GM19395 (cell line): ENCODE results near the gene NCDN.

Experiments
- ATAC-seq: cut with Tn5 transposase; IDR thresholded peaks from one replicate; pipeline ENCODE4 v1.9.1; 2021; ENCODE audit warnings: mild to moderate bottlenecking, moderate library complexity; ENCODE audit not compliant: unreplicated experiment

The NCDN gene, protein sequence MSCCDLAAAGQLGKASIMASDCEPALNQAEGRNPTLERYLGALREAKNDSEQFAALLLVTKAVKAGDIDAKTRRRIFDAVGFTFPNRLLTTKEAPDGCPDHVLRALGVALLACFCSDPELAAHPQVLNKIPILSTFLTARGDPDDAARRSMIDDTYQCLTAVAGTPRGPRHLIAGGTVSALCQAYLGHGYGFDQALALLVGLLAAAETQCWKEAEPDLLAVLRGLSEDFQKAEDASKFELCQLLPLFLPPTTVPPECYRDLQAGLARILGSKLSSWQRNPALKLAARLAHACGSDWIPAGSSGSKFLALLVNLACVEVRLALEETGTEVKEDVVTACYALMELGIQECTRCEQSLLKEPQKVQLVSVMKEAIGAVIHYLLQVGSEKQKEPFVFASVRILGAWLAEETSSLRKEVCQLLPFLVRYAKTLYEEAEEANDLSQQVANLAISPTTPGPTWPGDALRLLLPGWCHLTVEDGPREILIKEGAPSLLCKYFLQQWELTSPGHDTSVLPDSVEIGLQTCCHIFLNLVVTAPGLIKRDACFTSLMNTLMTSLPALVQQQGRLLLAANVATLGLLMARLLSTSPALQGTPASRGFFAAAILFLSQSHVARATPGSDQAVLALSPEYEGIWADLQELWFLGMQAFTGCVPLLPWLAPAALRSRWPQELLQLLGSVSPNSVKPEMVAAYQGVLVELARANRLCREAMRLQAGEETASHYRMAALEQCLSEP

DNA sequence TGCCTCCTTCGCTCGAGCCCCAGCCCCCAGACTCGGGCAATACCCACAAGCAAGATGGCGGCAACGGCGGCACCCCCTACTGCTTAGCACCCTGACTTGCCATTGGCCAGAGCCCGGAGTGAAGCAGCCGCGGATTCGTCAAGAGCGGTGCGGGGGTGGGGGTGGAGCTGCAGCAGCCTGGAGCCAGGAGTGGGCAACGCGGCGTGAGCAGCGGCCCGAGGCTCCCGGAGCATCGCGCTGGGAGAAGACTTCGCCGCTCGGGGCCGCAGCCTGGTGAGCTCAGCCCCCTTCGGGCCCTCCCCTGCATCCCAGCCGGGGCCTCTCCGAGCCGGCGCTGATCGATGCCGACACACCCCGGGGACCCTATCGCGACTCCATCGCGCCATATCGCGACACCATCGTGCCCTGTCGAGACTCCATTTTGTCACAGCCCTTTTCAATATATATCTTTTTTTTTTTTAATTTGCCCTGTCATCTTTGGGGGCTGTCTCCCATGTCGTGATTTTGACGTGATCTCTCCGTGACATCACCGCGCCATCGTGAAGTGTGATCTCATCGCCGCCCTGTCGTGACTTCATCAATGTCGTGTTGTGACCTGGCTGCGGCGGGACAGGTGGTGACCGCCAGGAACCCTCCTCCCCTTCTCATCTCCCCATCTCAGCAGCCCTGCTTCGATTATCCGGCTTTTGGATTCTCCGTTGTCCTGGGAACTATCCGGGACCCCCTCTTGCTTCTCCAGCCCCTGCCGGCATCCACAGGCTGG is at the start of gene NCDN:
Gene NCDN, plus strand, starts transcription at position 189 of the 763 bp plus-strand sequence. Its CDS starts 392 bp downstream, at position 581.
- ATAC-seq: peak; percentile 88

DNA sequence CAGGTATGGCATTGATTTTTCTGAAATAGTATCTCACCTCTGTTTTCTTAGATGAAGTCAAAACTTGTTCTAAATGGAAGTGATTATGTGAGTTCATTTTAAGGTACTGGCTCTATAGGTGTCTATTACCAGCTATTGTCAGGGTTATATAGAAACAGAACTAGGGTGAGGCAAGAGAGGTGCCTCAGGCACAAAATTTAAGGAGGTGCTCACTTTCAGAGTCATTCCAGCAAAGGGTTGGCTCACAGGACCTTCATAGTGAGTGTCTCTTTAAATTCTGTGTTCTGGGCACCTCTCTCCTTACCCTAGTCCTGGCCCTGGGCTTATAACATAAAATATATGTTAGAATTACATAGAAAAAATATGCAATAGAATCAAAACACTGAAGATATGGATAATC is 49.7 kb upstream of the NCDN start:
- no peak for ATAC-seq

DNA sequence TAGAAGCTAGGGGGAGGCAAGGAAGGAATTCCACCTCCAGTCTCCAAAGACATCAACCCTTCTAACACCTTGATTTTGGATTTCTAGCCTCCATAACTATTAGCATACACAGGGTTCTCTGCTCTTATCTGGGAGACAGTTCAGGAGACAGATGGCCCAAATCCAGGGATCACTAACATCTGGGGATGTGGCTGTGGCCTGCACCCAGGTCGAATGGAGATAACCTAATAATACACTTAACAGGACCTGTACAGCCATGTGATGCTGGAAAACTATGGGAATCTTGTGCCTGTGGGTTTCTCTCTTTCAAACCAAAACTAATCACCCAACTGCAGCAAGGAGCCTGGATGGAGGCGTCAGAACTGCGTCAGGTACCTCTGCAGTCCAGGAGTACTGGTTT is 48.0 kb upstream of the NCDN start:
- no peak for ATAC-seq

DNA sequence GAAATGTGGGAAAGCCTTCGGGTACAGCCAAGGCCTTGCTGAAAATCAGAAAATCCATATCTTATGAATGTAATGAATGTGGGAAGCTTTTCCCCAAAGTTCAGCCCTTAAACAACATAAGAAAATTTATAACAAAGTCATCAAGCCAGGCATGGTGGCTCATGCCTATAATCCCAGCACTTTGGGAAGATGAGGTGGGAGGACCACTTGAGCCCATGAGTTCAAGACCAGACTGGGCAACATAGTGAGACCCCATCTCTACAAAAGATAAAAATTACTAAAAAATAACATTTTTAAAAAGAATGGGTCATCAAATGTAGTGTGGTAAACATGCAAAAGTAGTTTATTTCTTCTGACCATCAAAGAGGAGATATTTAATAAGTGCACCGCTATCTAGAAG is 46.3 kb upstream of the NCDN start:
- ATAC-seq: no peak

DNA sequence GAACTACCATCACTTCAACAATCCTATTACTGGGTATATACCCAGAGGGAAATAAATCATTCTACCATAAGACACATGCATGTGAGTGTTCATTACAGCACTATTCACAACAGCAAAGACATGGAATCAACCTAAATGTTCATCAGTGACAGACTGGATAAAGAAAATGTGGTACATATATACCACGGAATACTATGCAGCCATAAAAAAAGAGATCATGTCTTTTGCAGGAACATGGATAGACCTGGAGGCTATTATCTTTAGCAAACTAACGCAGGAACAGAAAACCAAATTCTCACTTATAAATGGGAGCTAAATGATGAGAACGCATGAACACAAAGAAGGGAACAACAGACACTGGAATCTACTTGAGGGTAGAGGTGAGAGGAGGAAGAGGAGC is 39.4 kb upstream of the NCDN start:
- no peak for ATAC-seq

DNA sequence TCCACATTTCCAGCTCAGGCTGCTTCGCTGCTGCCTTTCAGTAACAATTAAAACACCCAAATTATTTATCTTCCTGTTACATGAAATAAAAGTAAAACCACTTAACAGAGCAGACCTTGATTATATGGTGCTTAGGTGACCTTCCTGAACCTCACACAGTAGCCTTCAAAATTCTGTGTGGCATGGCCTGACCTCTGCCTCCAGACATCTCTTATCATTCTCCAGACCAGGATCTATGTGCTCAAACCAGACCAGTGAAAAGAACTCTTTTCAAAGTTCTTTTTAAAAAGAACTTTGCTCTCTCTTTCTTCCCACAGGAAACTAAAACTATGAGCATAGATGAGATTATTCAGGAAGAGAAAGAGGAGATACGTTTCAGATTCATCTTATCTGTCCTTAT is 38.2 kb upstream of the NCDN start:
- ATAC-seq: no peak

DNA sequence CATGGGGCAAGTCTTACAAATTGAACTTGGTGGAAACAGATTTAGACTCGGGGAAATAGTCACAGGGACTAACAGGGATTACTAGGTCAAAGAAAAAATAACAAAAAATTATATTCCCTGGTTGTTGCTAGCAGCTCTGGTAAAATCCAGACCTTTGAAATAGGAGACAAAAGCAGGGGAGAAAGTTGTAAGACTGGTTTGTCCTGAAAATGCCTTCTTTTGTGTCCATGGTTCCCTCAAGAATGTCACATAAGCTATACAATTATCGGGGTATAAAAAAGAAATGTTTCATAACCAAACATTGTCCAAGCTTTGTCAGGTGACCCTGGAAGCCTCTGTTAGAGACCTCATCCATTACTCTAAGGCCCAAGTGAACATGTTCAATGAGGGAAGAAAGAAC is 33.5 kb upstream of the NCDN start:
- no peak for ATAC-seq

DNA sequence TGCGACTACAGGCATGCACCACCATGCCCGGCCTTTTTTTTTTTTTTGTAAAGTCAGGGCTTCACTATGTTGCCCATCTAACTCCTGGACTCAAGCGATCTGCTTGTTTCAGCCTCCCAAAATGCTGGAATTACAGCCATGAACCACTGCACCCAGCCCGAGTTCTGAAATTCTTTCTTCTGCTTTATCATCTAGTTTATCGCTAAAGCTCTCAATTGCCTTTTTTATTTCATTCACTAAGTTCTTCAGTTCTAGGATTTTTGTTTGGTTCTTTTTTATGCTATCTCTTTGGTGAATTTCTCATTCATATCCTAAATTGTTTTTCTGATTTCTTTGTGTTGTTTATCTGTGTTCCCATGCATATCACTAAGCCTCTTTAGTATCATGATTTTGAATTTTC is 27.4 kb upstream of the NCDN start:
- ATAC-seq: no peak

DNA sequence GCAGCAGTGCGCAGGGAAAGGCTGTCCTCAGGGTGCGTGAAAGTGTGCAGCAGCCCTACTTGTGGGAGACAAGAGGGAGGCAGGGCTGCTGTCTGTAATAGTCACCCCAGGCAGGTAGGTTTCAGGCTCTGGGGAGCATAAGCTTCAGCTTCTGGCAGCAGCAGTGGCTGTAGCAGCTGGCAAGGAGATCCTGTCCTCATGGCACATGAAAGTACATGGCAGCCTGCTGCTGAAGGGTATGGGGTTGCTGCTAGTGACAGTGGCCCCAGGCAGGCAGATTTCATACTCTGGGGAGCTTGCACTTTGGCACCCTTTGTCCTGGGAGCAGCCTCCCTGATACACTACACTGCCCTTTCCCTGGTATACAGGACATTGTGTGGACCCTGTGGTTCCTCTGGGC is 26.7 kb upstream of the NCDN start:
- ATAC-seq: no peak

DNA sequence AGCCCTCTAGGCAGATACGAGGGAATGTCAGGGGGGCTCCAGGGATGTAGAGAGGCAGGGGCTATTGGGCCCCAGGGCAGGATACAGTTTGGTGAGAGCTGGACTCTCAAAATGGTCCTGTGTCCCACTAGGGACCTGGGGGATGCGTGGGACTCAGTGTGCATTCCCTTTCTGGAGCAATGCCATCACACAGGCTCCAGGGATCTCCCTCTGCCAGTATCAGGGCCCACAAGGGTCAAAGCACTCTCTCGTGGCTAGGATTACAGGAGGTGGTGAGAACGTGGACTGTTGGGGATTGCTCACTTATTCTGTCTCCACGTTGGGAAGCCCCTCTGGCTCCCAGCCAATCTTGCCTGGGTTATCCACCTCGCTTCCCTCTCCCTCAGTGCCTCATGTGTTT is 26.2 kb upstream of the NCDN start:
- no peak for ATAC-seq

DNA sequence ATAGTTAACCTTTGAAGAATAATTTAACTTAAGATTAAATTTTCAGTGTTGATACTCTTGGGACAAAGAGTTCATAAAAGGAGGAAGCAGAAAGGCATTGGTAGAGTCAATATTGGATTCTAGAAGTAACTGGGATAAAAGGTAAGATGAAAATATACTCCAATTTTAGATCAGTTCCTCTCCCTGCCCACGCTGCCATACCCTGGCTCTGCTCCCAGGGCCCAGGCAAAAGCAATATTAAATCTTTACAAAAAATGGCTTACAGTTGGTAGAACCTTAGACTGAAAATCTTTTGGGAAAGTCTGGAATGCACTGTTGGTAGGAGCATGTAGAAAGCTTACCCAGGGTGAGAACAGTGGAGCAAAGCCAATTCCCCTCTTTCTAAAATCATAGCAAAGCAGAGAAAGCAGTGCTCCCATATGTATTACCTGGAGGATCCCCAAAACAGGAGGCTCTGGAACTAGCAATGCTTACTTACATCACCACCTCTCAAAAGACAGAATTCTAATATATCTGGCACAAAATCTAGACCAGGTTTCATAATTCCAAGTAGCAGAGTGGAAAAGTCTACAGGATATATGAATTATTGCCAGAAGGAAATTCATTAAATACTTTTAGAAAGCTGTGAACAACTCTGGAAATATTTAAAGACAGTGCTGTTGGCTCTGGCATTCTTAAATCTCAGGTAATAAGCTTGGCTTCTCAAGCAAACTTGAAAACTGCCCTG is 24.9 kb upstream of the NCDN start:
- no peak for ATAC-seq

DNA sequence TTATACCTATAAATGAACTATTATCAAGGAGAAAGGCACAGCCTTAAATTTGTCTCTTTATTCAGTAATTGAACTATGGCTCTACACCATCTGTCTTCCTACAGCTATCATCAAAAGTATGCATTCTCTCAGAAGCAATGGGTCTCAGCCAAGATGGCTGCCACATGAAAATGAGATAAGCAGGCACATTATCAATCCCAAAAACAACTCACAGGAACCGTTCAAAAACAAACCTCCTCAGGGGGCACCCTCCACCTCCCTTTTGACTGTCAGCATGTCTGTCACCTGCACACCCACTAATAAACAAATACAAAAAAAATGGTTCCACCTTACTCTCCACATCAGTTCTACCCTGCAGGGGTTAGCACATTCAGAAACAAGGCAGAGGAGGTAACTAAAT is 24.0 kb upstream of the NCDN start:
- no peak for ATAC-seq

DNA sequence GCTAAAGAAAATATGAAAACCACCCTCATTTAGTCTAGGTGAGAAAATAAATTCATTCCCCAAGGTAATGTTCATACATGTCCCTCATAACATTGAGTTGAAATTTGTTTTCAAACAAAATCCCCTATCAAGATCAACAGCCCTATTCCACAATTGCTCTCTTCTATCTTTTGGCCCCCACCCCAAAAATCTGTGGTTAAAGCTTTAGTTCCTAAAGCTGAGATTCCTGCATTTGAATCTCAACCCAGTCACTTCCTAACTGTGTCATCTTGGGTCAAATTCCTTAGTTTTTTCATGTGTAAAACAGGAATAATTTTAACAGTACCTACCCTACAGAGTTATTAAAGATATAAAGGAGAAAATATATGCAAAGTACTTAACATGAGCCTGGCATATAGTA is 22.4 kb upstream of the NCDN start:
- no peak for ATAC-seq

DNA sequence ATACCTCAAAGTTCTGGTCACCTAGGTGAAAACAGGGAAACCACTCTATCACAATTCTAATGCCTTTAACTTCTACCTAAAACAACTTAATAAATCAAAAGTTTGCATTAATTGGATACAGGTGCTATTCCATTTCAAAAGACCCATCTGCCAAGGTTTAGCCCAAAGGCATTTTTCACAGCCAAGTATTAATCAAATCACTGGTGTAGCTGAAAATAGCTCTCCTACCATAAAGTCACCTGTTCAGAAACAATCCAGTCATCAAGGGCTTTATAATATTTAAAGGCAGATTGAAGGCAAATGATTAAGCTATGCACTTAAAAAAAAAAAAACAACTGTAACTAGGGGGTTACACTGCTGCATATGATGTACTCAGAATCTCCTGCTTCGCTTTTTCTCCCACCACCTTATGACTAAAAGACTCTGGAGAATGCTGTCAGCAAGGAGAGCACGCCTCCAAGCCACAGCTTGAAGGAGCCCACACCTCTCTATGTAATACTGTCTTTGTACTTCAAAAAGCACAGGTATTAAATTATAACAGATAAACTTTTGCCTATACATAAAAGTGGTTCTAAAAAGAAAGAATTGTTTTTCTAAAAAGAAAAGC is 20.9 kb upstream of the NCDN start:
- ATAC-seq: no peak

DNA sequence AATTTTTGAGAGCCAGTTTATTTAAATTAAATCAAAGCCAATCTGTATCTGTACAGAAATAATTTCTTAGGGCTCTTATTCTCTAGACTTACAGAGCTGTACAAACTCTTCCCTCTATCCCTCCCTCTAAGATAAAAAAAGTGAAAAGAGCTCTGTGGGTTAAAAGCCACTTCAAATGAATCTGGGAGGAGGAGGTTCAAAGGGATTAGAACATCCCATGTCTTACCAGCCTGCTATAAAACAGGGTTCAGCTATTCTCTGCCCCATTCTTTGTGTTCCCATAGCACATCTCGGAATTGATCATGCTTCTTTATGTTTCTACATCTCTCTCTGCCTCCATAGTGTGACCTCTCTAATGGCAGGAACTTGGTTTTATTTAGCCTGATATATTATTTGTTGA is 19.8 kb upstream of the NCDN start:
- no peak for ATAC-seq

DNA sequence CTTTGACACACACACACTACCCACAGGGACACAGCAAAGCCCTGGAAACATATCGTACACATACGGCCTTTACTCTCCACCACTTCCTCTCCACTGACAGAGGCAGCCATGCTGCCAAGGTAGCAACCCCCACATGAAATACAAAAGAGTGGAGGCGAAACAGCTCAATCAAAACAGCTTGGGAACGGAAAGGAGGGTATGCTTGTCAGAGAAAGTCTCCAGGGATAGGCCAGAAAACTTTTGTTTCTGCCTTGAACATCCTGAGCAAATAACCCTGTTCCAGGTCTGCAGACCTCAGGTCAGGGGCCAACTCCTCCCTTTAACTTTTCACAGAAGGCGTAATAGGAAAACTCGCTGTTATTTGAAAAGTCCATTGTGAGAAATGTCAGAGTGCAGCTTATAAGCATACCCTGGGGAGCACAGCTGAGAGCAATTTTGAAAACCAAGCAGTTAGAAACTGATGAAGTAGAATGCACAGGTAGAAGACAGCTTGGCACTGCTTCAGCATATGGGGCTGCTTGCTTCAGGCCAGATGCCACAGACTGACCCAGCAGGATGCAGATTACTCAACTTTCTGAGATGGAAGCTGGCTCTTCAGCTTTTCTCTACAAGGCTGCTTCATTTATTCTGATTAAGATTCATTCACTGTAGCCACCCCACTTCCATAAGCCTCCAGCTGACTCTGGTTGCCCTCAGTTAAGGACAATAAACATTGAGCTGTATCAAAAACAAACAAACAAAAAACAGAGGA is 18.4 kb upstream of the NCDN start:
- no peak for ATAC-seq

DNA sequence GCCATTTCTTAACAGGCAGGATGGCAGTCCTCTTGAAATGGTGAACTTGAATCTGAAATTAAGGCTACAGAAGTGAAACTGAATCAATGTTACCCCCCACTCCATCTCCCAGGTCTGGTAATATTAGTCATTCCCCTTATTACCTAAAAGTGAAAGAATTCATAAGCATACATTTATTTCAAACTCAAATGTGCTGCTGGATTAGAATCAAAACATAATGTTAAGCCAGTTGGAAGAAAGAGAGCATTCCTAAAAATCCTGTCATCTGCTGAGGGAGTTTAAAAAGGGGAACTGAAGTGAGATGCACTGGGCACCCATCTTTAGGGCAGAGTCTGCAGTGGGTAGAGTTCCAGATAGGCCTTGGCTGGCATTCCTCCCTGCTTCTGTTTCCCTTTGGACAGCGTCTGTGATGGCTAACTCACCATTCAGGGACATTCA is 17.8 kb upstream of the NCDN start:
- ATAC-seq: no peak

DNA sequence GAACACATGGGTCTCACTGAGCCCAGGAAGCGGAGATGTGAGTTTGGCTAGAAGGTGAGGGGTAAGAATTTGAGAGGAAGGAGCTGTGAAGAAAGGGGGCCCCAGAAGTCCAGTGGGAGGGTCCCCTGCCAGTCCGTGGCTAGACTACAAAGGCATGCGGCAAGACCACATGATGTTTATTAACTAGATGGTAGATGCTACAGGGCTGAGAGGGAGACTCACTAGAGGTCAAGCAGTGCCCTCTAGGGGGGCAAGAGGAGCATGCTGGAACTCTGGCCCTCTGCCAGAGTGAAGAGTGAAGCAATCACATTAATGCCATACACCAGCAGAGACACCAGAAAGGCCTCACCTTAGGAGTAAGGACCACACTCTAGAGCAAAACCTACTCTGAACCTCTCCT is 12.6 kb upstream of the NCDN start:
- ATAC-seq: no peak

DNA sequence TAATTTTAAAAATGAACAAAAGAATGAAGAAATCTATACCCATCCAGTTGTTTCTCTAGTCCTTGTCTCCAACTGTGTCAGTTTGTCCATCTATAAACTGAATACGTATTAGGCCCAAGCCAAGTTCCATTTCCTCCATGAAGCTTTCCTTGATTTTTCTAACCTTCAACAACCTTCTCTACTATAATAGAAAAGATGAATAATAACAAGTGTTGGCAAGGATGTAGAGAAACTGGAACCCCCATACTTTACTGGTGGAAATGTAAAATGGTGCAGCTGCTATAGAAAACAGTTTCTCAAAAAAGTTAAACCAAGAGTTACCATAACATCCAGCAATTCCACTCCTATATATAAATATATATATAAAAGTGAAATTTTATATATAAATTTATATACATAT is 11.0 kb upstream of the NCDN start:
- no peak for ATAC-seq

DNA sequence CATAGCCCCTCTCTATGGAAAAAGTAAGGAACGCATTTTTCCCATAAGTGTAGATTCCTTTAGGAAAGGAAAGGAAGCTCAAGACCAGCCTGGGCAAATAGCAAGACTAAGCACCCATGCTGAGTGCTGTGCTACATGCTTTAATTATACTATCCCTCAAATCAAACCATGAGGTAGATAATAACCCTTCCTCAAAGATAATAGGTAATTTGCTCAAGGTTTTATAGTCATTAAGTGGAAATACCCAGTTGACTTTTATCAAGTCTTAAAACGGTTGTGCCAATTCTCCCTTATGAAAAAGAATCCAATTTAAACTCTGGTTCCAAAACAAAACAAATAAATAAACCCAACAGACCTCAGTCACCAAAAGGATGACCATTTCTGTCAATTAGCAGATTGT is 3.7 kb upstream of the NCDN start:
- ATAC-seq: no peak
